ENCODE measurements around the gene FAM78A.

DNA sequence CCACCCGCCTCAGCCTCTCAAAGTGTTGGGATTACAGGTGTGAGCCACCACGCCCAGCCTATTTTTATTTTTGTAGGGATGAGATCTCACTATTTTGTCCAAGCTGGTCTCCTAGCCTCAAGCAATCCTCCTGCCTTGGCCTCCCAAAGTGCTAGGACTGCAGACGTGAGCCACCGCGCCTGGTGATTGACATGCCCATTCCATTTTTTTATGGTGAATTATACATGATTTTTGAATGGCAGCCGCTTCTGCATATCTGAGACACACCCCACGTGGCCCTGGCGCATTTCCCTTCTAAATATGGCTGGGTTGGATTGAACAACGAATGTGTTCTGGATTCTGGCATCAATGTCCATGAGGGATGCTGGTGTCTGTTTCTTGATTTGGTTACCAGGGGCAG is 35.9 kb upstream of the FAM78A start:
- TF ChIP-seq, protein P1, sequence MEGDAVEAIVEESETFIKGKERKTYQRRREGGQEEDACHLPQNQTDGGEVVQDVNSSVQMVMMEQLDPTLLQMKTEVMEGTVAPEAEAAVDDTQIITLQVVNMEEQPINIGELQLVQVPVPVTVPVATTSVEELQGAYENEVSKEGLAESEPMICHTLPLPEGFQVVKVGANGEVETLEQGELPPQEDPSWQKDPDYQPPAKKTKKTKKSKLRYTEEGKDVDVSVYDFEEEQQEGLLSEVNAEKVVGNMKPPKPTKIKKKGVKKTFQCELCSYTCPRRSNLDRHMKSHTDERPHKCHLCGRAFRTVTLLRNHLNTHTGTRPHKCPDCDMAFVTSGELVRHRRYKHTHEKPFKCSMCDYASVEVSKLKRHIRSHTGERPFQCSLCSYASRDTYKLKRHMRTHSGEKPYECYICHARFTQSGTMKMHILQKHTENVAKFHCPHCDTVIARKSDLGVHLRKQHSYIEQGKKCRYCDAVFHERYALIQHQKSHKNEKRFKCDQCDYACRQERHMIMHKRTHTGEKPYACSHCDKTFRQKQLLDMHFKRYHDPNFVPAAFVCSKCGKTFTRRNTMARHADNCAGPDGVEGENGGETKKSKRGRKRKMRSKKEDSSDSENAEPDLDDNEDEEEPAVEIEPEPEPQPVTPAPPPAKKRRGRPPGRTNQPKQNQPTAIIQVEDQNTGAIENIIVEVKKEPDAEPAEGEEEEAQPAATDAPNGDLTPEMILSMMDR (IDR thresholded peaks at IDR 0.05; ENCODE audit: low read depth, low read length), result no peak
- no peak for TF ChIP-seq EZH2phosphoT487 (IDR thresholded peaks at IDR 0.05; ENCODE audit: low read depth)

Data from OCI-LY3 (cell line).